GM18508 (cell line): ENCODE data around the gene RNF32.
"Not testable (repeated sequence)": the region's sequence is repeated elsewhere in the genome, so short reads cannot be mapped to it uniquely, and the experiment has no call there.

Experiments
- ATAC-seq: cut with Tn5 transposase; IDR thresholded peaks from one replicate; pipeline ENCODE4 v1.9.1; 2021; ENCODE audit warnings: moderate number of reproducible peaks; ENCODE audit not compliant: insufficient read depth, unreplicated experiment

The RNF32 gene

DNA sequence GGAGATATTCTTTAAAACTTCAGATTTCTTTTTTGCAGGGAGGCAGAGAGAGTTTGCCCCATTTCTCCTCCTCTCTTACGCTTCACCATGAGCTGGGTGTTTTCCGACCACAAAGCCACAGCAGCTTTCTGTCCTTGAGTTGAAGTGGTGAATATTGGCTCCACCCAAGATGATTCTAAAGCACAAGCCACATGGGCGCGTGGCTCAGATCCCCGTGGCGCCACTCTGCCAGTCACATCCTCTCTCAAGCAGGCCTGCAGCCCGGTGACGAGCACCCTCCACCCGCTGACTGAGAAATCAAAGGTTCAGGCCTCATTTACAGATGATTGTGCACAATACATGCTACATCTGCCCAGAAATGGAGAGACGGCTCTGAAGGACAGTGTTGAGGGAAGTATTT, 27.6 kb upstream of the RNF32 start:
- ATAC-seq, result peak; percentile 74

DNA sequence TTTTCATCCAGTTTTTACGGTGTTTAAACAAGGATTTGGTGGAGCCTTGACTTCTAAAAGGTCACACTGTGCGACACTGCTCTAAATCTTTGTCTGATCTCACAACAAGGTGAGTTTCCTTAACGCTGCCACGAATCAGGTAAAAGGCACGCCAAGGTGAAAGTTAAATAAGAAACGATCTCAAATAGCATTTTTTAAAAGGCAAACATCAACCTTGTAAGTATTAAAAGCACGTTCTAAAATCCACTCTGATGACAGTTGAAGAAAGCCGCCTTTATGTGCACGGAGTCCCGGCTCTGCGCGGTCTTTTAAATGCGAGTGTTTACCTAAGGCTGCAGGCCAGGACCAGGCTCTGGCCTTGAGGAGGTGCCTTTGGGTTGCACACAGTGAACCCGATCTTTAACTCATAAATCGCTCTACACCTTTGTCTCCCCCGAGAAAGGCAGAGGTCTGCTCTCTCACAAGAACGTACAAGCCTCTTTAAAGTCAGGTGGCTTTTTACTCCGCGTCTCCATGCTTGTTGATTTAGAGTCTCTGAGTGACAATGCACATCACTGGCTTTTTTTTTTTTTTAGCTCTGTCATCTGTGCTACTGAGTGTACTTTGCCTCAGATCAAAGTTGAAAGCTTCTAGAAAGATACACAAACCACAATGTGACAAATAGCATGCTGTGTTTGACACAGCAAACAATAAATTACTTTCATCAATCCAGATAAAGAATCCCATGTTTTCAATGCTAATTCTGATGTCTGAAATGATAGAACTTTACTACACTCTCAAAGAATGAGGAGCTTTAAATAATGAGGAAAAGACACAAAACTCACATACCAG, 25.9 kb upstream of the RNF32 start:
- no peak for ATAC-seq

- no peak for ATAC-seq
Measured at GRCh38 chr7:156616269-156617202, 24.0 kb upstream of the RNF32 start.

DNA sequence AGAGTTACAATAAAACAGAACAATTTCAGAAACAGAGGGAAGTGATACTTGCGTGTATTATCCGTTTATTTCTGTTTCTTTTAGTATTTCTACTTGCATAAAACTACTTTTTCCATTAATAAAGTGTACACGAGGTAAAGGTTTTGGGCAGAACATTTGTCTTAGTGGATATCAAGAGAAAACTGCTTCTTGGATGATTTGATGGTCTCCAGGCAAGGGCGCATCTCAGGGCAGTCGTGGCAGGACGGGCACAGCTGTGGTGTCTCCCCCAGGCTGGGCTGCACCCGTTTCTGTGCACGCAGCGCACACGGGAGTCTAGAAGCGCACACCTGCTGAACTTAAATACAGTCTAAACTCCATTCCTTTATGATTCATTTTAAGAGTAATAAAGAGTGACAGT, 23.4 kb upstream of the RNF32 start:
- no peak for ATAC-seq

- ATAC-seq, result no peak
Measured at GRCh38 chr7:156618078-156618779, 22.3 kb upstream of the RNF32 start.

DNA sequence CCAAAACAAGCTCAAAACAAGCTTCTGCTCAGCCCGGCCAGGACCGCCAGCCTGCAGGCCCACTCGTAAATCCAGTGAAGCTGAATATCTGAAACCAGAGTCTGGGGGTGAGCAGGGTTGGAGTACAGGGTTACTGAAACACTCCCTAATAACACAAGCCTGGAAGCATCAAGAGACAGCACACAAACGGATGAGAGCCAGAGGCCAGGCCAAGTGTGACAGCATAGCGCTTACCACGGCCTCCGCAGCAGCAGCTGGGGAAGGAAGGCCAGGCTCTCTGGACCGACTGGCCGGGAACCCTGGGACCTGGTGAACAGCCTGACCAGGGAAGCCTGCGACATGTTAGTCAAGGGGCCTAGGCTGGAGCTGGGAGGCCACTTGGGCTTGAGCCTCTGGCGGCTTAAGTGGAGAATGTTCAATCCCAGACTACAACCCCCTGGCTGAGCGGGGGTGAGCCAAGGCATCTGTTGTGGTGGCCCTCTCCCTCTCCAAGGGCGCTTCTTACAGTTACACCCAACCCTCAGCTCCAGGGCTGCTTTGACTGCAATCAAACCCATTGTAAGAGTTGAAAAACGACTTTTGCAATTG, 21.7 kb upstream of the RNF32 start:
- no peak for ATAC-seq

DNA sequence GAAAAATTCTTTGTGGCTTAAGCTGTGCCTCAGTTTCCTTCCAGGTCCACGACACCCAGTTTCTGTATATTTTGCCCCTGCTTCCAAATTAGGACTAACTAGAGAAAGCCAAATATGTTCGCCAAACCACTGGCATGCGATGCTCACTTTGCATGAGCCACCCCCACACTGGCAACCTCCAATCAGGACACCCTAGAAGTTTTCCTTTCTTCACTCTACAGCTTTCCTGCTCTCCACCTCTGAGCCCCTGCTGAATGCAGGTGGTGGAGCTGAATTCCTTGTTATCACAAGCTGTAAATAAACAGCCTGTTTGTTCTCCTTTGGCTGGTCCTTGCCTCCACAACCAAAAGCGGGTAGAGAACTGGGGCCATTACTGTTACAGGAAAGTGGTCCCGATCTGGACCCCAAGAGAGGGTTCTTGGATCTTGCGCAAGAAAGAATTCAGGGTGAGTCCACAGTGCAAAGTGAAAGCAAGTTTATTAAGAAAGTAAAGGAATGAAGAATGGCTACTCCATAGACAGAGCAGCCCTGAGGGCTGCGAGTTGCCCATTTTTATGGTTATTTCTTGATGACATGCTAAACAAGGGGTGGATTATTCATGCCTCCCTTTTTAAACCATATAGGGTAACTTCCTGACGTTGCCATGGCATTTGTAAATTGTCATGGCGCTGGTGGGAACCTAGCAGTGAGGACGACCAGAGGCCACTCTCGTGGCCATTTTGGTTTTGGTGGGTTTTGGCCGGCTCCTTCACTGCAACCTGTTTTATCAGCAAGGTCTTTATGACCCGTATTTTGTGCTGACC, 20.9 kb upstream of the RNF32 start:
- ATAC-seq, result not testable (repeated sequence)

- no peak for ATAC-seq
Measured at GRCh38 chr7:156620291-156620675, 20.3 kb upstream of the RNF32 start.

GRCh38 chr7:156621652-156622051, 18.9 kb upstream of the RNF32 start:
- ATAC-seq, result no peak

DNA sequence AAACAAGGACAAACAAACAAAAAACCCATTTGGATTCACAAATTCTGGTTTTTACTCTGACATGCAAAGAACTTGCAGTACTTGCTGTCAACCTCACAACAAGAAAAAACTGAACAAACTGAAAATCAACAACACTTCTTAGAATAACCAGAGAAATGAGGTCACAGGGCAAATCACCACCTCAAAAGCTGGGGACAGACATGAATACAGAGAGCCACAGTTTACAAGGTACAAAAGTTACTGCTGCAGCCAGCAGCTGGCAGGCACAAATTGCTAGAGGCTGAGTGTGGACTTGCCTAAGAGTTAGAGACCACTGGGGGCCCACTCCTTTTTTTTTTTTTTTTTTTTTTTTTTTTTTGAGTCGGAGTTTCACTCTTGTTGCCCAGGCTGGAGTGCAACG, 15.0 kb upstream of the RNF32 start:
- ATAC-seq, result no peak

GRCh38 chr7:156626220-156626895, 14.2 kb upstream of the RNF32 start:
- ATAC-seq, result no peak

- ATAC-seq, result no peak
Measured at GRCh38 chr7:156628562-156628961, 12.0 kb upstream of the RNF32 start.

DNA sequence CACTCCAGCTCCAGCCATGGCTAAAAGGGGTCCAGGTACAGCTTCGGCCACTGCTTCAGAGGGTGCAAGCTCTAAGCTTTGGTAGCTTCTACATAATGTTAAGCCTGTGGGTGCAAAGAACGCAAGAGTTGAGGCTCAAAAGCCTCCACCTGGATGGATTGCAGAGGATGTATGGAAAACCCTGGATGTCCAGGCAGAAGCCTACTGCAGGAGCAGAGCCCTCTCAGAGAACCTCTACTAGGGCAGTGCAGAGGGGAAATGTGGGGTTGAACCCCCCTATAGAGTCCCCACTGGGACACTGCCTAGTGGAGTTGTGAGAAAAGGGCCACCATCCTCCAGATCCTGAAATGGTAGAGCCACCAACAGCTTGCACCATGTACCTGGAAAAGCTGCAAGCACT, 10.7 kb upstream of the RNF32 start:
- no peak for ATAC-seq

DNA sequence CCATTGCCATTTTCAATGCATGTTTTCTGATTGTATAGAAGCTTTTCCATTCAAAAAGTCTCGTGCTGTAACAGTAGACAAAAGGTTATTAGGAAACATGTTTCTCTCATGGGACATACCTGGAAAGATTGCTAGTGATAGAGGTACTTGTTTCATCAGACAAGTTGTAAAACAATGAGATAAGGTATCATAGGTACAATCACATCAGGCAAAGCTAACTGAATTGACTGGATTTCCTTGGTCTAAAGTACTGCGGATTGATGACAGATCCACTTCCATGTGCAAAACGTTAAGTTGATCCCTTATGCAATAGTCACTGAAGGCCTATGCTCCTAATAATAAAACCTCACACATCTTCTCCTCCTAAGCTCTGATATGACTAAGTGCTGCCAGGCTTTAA, 6.5 kb upstream of the RNF32 start:
- no peak for ATAC-seq

DNA sequence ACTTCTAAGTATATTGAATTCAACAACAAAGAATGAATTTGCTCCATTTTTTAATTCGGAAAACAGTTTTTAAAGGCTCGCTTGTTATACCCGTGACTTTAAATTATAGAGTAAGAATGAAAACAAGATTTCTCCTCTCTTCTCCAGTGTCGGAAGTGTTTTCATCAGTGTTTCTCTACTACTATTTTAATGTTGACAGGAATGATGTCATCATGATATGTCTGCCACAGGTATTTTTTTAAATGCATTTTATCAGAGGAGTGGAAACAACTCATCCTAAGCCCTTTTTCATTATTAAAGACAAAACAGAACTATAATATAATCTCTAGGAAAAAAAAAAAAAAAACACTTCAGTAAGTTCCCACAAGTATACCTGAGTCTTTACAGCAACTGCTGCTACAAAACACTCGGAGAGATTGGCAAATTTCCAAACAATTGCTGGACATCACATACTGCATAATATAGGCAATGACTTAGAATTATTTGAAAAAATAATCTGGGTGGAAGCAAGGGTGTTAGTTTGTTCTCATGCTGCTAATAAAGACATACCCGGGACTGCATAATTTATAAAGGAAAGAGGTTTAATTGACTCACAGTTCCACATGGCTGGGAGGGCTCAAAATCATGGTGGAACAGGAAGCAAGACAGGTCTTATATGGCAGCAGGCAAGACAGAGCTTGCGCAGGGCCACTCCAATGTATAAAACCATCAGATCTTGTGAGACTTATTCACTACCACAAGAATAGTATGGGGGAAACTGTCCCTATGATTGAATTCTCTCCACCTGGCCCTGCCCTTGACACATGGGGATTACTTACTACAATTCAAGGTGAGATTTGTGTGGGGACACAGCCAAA, 4.8 kb upstream of the RNF32 start:
- no peak for ATAC-seq

DNA sequence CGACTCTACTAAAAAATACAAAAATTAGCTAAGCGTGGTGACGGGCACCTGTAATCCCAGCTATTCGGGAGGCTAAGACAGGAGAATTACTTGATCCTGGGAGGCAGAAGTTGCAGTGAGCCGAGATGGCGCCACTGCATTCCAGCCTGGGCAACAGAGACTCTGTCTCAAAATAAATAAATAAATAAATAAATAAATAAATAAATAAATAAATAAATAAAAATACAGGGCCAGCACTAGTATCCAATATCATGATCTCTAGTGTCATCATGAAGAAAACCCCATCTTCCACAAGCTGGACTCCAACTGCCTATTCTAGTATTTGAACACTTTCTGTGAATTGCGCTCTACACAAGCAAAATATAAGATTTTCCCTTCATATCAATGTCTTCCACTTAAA, 3.5 kb upstream of the RNF32 start:
- ATAC-seq, result not testable (repeated sequence)

- no peak for ATAC-seq
Measured at GRCh38 chr7:156638443-156639077, 2.0 kb upstream of the RNF32 start.
